Mesenchymal stem cell (in vitro differentiated cells and primary cell): ENCODE measurements around the gene WDTC1.

Experiments
- DNase-seq: peaks from one replicate; pipeline ENCODE4 v3.0.0-alpha.2; 2013
- H2AFZ ChIP-seq: one replicate; pipeline ENCODE4 v1.6.1; 2013; ENCODE audit warnings: low read depth, mild to moderate bottlenecking, control low read depth, inconsistent platforms, low read length, moderate library complexity
- H2AK5ac ChIP-seq: 2 replicates; pipeline ENCODE4 v1.6.1; 2013; ENCODE audit warnings: low read length, moderate library complexity, mild to moderate bottlenecking, inconsistent platforms; ENCODE audit not compliant: severe bottlenecking
- H2BK120ac ChIP-seq: one replicate; pipeline ENCODE4 v1.6.1; 2013; ENCODE audit warnings: low read depth, mild to moderate bottlenecking, inconsistent platforms, low read length, moderate library complexity
- H2BK12ac ChIP-seq, 2 experiments: one replicate each; pipeline ENCODE4 v1.6.1; 2013; ENCODE audit warnings: inconsistent platforms in 2 of 2, low read length in 2 of 2, mild to moderate bottlenecking in 2 of 2, moderate library complexity in 2 of 2, control low read depth in 1 of 2
- H2BK15ac ChIP-seq: one replicate; pipeline ENCODE4 v1.6.1; 2013; ENCODE audit warnings: mild to moderate bottlenecking, low read depth, inconsistent platforms; ENCODE audit not compliant: poor library complexity, severe bottlenecking
- H2BK5ac ChIP-seq: 2 replicates; pipeline ENCODE4 v1.6.1; 2013; ENCODE audit warnings: low read depth, mild to moderate bottlenecking, low read length, control low read depth, inconsistent platforms; ENCODE audit not compliant: poor library complexity, severe bottlenecking
- H3K14ac ChIP-seq, 2 experiments: one replicate each; pipeline ENCODE4 v1.6.1; 2013; ENCODE audit warnings: inconsistent platforms in 2 of 2, low read length in 2 of 2, control low read depth in 1 of 2, mild to moderate bottlenecking in 1 of 2, moderate library complexity in 1 of 2
- H3K18ac ChIP-seq, 2 experiments: one replicate each; pipeline ENCODE4 v1.6.1; 2013; ENCODE audit warnings: inconsistent platforms in 2 of 2, low read length in 2 of 2, control low read depth in 1 of 2, low read depth in 1 of 2, mild to moderate bottlenecking in 1 of 2
- H3K23ac ChIP-seq, 2 experiments: one replicate each; pipeline ENCODE4 v1.6.1; 2013; ENCODE audit warnings: inconsistent platforms in 2 of 2, low read length in 2 of 2, mild to moderate bottlenecking in 2 of 2, moderate library complexity in 2 of 2, control low read depth in 1 of 2
- H3K27ac ChIP-seq: 2 replicates; pipeline ENCODE4 v1.5.1; 2013; ENCODE audit warnings: mild to moderate bottlenecking, moderate library complexity, low read length, control low read depth, inconsistent platforms; ENCODE audit not compliant: poor library complexity, severe bottlenecking
- H3K27me3 ChIP-seq, 2 experiments: 2 replicates each; pipeline versions ENCODE4 v1.6.1 to v1.7.0; 2013; ENCODE audit warnings: low read length in 2 of 2, mild to moderate bottlenecking in 2 of 2, moderate library complexity in 2 of 2, control low read depth in 1 of 2, inconsistent platforms in 1 of 2; ENCODE audit not compliant: control insufficient read depth in 1 of 2, insufficient read depth in 1 of 2
- H3K36me3 ChIP-seq, 2 experiments: 2 replicates each; pipeline versions ENCODE4 v1.6.1 to v1.7.0; 2013; ENCODE audit warnings: low read length in 2 of 2, control low read depth in 1 of 2, inconsistent platforms in 1 of 2, low read depth in 1 of 2, mild to moderate bottlenecking in 1 of 2; ENCODE audit not compliant: insufficient read depth in 2 of 2, control insufficient read depth in 1 of 2
- H3K4ac ChIP-seq, 2 experiments: one replicate each; pipeline ENCODE4 v1.6.1; 2013; ENCODE audit warnings: inconsistent platforms in 2 of 2, low read length in 2 of 2, mild to moderate bottlenecking in 2 of 2, moderate library complexity in 2 of 2, control low read depth in 1 of 2, low read depth in 1 of 2
- H3K4me1 ChIP-seq: 2 replicates; pipeline ENCODE4 v1.6.1; 2013; ENCODE audit warnings: low read depth, low read length, control low read depth; ENCODE audit not compliant: control insufficient read depth, insufficient read depth
- H3K4me2 ChIP-seq: 2 replicates; pipeline ENCODE4 v1.6.1; 2013; ENCODE audit warnings: low read length, mild to moderate bottlenecking, inconsistent platforms; ENCODE audit not compliant: poor library complexity, severe bottlenecking
- H3K4me3 ChIP-seq, 2 experiments: 2 replicates each; pipeline versions ENCODE4 v1.5.1 to v1.7.0; 2013; ENCODE audit warnings: low read length in 2 of 2, mild to moderate bottlenecking in 2 of 2, control low read depth in 1 of 2, low read depth in 1 of 2; ENCODE audit not compliant: insufficient read depth in 1 of 2
- H3K79me1 ChIP-seq: replicated peaks from 2 replicates; pipeline ENCODE4 v1.6.1; 2013; ENCODE audit warnings: mild to moderate bottlenecking, control low read depth, low read length, inconsistent platforms; ENCODE audit not compliant: poor library complexity, severe bottlenecking
- H3K9ac ChIP-seq: 2 replicates; pipeline ENCODE4 v1.7.0; 2013; ENCODE audit warnings: mild to moderate bottlenecking, low read length, moderate library complexity
- H3K9me3 ChIP-seq: 2 replicates; pipeline ENCODE4 v1.7.0; 2013; ENCODE audit warnings: mild to moderate bottlenecking, low read length; ENCODE audit not compliant: control insufficient read depth
- H4K8ac ChIP-seq: one replicate; pipeline ENCODE4 v1.6.1; 2013; ENCODE audit warnings: inconsistent platforms, mild to moderate bottlenecking, low read length, moderate library complexity
- H4K91ac ChIP-seq: one replicate; pipeline ENCODE4 v1.6.1; 2013; ENCODE audit warnings: mild to moderate bottlenecking, low read length, inconsistent platforms
- WGBS: methylation state at CpG from one replicate; pipeline ENCODE4 v1.1.7; 2013; ENCODE audit warnings: mixed read lengths; 5-methylcytosine and 5-hydroxymethylcytosine counted together

WDTC1 gene

DNA sequence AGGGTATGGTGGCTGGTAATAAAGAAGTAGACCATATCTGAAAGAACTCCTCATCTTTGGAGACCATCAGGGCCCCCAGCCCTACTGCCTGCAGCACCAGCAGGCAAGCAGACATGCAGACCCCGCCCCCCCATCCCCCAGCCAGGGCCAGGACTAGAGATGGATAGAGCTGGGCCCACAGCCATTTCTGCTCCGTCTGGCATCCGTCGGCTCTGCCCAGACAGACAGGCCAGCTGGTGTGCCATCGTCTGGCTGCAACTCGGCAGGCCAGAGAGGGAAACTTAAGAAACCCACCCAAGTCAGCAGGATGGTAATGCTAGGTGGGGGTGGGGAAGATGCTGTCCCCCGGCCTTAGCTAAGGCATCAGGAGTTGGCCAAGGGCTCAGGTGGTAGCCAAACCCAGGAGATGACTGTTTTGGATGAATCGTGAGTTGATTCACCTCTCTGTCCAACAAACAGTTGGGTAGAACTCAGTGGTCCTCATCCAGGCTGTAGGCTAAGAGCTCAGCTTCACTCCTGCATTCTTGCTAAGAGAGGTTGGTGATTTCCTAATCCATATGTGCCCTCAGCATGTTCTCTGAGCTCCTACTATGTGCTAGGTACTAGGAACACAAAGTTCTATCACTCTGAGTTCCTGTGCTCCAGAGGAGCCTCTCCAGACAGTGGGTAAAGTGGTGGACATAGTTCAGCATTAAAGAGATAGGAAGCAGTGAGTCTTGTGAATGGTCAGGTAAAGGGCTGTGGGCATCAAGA, 64.4 kb downstream of the WDTC1 start:
- peak overlapping the region; percentile 33 to 96 for H3K4ac ChIP-seq
- 89% methylated on average over 8 of the region's 8 CpGs for WGBS
- H3K9ac ChIP-seq = peak overlapping the region; percentile 68

DNA sequence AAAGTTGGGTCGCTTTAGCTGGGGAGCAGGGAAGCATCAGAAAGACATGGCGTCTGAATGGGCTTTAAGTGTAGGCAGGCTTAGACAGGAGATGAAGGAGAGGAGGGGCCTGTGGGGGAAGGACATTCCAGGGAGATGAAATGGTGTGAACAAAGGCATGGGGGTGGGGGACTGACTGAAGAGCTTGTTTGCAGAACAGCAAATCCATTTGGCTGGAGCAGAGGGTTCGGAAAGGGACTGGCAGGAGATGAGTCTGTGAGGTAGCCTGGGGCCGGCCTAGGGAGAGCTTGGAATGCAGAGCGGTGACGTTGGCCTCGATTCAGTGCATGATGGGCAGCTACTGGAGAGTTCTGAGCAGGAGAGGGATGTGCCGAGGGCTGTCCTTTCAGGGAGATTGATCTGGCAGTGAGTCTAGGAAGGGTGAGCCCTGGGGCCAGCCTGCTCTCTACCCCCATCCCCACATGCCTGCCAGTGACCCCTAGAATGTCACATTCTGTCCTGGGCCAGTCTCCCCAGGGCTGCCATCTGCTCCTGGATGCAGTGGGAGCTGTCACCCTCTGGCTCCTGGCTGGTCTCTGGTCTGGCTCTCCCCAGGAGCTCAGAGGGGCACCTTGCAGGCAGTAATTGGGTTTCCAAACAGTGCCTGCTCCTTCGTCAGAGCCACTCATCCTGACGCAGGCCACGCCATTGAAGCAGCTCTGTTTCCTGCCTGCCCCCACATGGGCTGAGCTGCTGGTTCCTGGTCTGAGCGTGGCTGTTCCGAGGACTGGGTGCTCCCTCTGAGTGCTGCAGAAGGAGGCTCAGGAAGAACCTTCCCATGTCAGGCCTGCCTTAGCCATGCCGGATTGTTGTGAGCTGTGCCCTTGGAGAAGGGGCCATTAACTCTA, 65.2 kb downstream of the WDTC1 start:
- Histone ChIP-seq H4K8ac (peak overlapping the region; percentile 99), H3K4me3 (no peak overlapping the region), H3K27ac (peak overlapping the region; percentile 98), H3K4me2 (peak overlapping the region; percentile 39), H3K9me3 (no peaks in the 10 kb centered on the region), H4K91ac (peak overlapping the region; percentile 99), H2AK5ac (peak overlapping the region; percentile 97), H3K79me1 (peaks cover 3% of the 10 kb centered on the region), H3K4me1 (peaks cover 40% of the 10 kb centered on the region), H3K18ac (peak overlapping the region; percentile 98), H3K27me3 (no peaks in the 10 kb centered on the region), H2BK15ac (peak overlapping the region; percentile 92), H2AFZ (no peak overlapping the region), H3K23ac (peak overlapping the region in 1 of 2 experiments; percentile 96), H2BK120ac (peak overlapping the region; percentile 98), H3K14ac (peak overlapping the region in 1 of 2 experiments; percentile 96), H2BK5ac (peak overlapping the region; percentile 85), H3K4ac (peak overlapping the region; percentile 96 to 98), H3K9ac (peak overlapping the region; percentile 68), H3K36me3 (peaks cover 28 to 60% of the 10 kb centered on the region in 2 experiments), H2BK12ac (peak overlapping the region; percentile 97 to 100)
- DNase-seq = peak; percentile 99
- 26% methylated on average over 12 of the region's 14 CpGs for WGBS

More for the DNA sequence above, 64.4 kb downstream of the WDTC1 start:
- peak overlapping the region; percentile 81 to 97 for H2BK12ac ChIP-seq
- peak overlapping the region; percentile 37 for H2BK15ac ChIP-seq
- peak overlapping the region; percentile 98 for H3K27ac ChIP-seq
- no peak overlapping the region for H3K4me2 ChIP-seq
- peaks cover 32 to 61% of the 10 kb centered on the region in 2 experiments for H3K36me3 ChIP-seq
- H3K4me1 ChIP-seq = peaks cover 40% of the 10 kb centered on the region
- H4K91ac ChIP-seq = peak overlapping the region; percentile 48
- no peak overlapping the region for H3K14ac ChIP-seq
- H2AK5ac ChIP-seq = peak overlapping the region; percentile 97
- DNase-seq = no peak
- H4K8ac ChIP-seq = peak overlapping the region; percentile 92
- no peak overlapping the region for H3K23ac ChIP-seq
- H3K9me3 ChIP-seq = no peaks in the 10 kb centered on the region
- H3K79me1 ChIP-seq = peaks cover 3% of the 10 kb centered on the region
- H3K4me3 ChIP-seq = no peak overlapping the region
- H3K27me3 ChIP-seq = no peaks in the 10 kb centered on the region
- no peak overlapping the region for H2AFZ ChIP-seq
- H2BK5ac ChIP-seq = peak overlapping the region; percentile 66
- peak overlapping the region; percentile 93 to 98 for H3K18ac ChIP-seq
- H2BK120ac ChIP-seq = peak overlapping the region; percentile 82

DNA sequence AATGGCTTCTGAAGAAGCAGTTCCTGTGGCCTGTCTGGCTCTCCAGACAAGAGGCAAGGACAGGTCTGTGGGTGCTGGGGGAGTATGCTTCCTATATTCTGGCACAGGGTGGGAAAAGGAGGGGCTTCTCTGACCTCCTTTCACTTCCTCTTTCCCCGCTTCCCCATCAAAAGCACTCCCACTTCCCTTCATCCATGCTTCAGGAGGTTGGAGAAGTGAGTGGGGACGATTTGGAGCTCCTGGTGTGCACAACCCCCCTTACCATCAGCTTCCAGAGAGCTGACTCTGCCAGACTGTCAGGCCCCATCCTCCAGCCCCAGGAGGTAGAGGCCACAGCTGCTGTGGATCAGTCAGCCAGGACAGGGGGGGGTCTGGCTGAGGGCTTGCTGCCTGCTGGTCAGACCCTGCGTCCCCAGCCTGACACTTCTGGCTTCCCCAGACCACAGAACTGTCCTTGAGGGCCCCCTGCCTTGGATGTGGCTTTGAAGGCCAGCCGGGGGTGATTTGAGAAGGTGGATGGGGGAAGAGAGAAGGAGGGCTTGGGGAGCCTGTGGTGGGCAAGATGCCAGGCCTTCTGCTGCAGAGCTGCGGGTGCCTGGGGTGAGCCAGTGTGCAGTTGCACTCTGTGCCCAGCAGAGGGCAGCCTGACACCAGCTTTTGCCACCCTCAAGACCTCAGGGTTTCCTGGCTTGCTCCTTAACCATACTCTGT, 66.1 kb downstream of the WDTC1 start:
- peaks cover 40% of the 10 kb centered on the region for H3K4me1 ChIP-seq
- peak overlapping the region; percentile 85 for H2BK5ac ChIP-seq
- WGBS = 5% methylated on average over 4 of the region's 5 CpGs
- H3K9me3 ChIP-seq = no peaks in the 10 kb centered on the region
- H2AK5ac ChIP-seq = peak overlapping the region; percentile 75
- peak overlapping the region; percentile 98 for H3K27ac ChIP-seq
- peak overlapping the region; percentile 39 for H3K4me2 ChIP-seq
- H3K27me3 ChIP-seq = no peaks in the 10 kb centered on the region
- peak overlapping the region; percentile 96 to 98 for H3K4ac ChIP-seq
- peaks cover 3% of the 10 kb centered on the region for H3K79me1 ChIP-seq
- no peak overlapping the region for H3K4me3 ChIP-seq
- peaks cover 35 to 62% of the 10 kb centered on the region in 2 experiments for H3K36me3 ChIP-seq
- no peak overlapping the region for H3K14ac ChIP-seq
- peak overlapping the region; percentile 73 for H2BK15ac ChIP-seq
- no peak overlapping the region for H3K23ac ChIP-seq
- H3K9ac ChIP-seq = peak overlapping the region; percentile 67
- H2BK12ac ChIP-seq = peak overlapping the region; percentile 81 to 97
- peak overlapping the region; percentile 99 for H4K91ac ChIP-seq
- DNase-seq = peak; percentile 92
- peak overlapping the region; percentile 99 for H4K8ac ChIP-seq
- no peak overlapping the region for H2AFZ ChIP-seq
- peak overlapping the region; percentile 98 for H2BK120ac ChIP-seq
- peak overlapping the region; percentile 94 to 98 for H3K18ac ChIP-seq
